HG03135 (cell line): Measurements from ENCODE around the gene DHRS3.
"Not testable (repeated sequence)": the region's sequence is repeated elsewhere in the genome, so short reads cannot be mapped to it uniquely, and the experiment has no call there.

Experiments
- ATAC-seq: cut with Tn5 transposase; IDR thresholded peaks from one replicate; pipeline ENCODE4 v1.9.1; 2021; ENCODE audit warnings: mild to moderate bottlenecking, moderate library complexity; ENCODE audit not compliant: unreplicated experiment

Gene DHRS3

GRCh38 chr1:12580054-12580887 lies 37.7 kb downstream of the DHRS3 start:
- ATAC-seq: no peak

- no peak for ATAC-seq
Observed at GRCh38 chr1:12578860-12579422, 39.1 kb downstream of the DHRS3 start.

GRCh38 chr1:12577020-12577419 lies 41.0 kb downstream of the DHRS3 start:
- no peak for ATAC-seq

- ATAC-seq: no peak
Observed at GRCh38 chr1:12574757-12575139, 43.3 kb downstream of the DHRS3 start.

- ATAC-seq: no peak
Observed at GRCh38 chr1:12573015-12573825, 44.8 kb downstream of the DHRS3 start.

GRCh38 chr1:12572522-12572921 lies 45.5 kb downstream of the DHRS3 start:
- ATAC-seq: no peak

GRCh38 chr1:12570291-12570690 lies 47.7 kb downstream of the DHRS3 start:
- no peak for ATAC-seq

- no peak for ATAC-seq
Observed at GRCh38 chr1:12568009-12568767, 49.8 kb downstream of the DHRS3 start.

GRCh38 chr1:12567288-12567819 lies 50.7 kb downstream of the DHRS3 start:
- no peak for ATAC-seq

GRCh38 chr1:12566484-12567287 lies 51.3 kb downstream of the DHRS3 start:
- ATAC-seq: no peak

- no peak for ATAC-seq
Observed at GRCh38 chr1:12565966-12566352, 52.1 kb downstream of the DHRS3 start.

- ATAC-seq: no peak
Observed at GRCh38 chr1:12565094-12565965, 52.7 kb downstream of the DHRS3 start.

GRCh38 chr1:12564251-12564650 lies 53.8 kb downstream of the DHRS3 start:
- not testable (repeated sequence) for ATAC-seq

GRCh38 chr1:12562955-12563576 lies 54.9 kb downstream of the DHRS3 start:
- ATAC-seq: no peak

- no peak for ATAC-seq
Observed at GRCh38 chr1:12561121-12561520, 56.9 kb downstream of the DHRS3 start.

- no peak for ATAC-seq
Observed at GRCh38 chr1:12556957-12557935, 60.8 kb downstream of the DHRS3 start.

- no peak for ATAC-seq
Observed at GRCh38 chr1:12556368-12556930, 61.6 kb downstream of the DHRS3 start.
